Endodermal cell (in vitro differentiated cells): ENCODE data around the gene SLC12A2. TPM values are rescaled to one million over a fixed set of nuclear protein-coding genes. Genes with fewer than 3 reads are reported as not detected.

Experiments used
- DNase-seq: peaks from one replicate; pipeline ENCODE4 v3.0.0-alpha.2; 2017
- H3K27ac ChIP-seq: 2 replicates; pipeline ENCODE4 v1.5.1; 2013; ENCODE audit warnings: mild to moderate bottlenecking, low read depth, low read length, moderate library complexity
- H3K27me3 ChIP-seq: 2 replicates; pipeline ENCODE4 v1.6.1; 2013; ENCODE audit warnings: mild to moderate bottlenecking, low read length, moderate library complexity; ENCODE audit not compliant: insufficient read depth, control insufficient read depth, poor library complexity, severe bottlenecking
- H3K36me3 ChIP-seq: 2 replicates; pipeline ENCODE4 v1.7.0; 2013; ENCODE audit warnings: mild to moderate bottlenecking, low read length, moderate library complexity; ENCODE audit not compliant: control insufficient read depth, insufficient read depth
- H3K4me1 ChIP-seq: one replicate; pipeline ENCODE4 v1.7.0; 2013; ENCODE audit warnings: low read length; ENCODE audit not compliant: control insufficient read depth, insufficient read depth
- H3K4me3 ChIP-seq: 2 replicates; pipeline ENCODE4 v1.5.1; 2013; ENCODE audit warnings: mild to moderate bottlenecking, low read length, moderate library complexity
- H3K9ac ChIP-seq: 2 replicates; pipeline ENCODE4 v1.6.1; 2013; ENCODE audit warnings: mild to moderate bottlenecking, low read length, moderate library complexity; ENCODE audit not compliant: poor library complexity, severe bottlenecking; ENCODE audit errors: extremely low read depth
- H3K9me3 ChIP-seq: 2 replicates; pipeline ENCODE4 v1.6.1; 2013; ENCODE audit warnings: mild to moderate bottlenecking, low read length, moderate library complexity; ENCODE audit not compliant: control insufficient read depth
- H3K27ac Mint-ChIP-seq: 2 replicates; pipeline ENCODE4 v1.8.0; 2020; ENCODE audit warnings: mixed read lengths
- H3K27me3 Mint-ChIP-seq: 2 replicates; pipeline ENCODE4 v1.8.0; 2021; ENCODE audit warnings: mild to moderate bottlenecking, mixed read lengths; ENCODE audit not compliant: insufficient read depth
- H3K36me3 Mint-ChIP-seq: 2 replicates; pipeline ENCODE4 v1.8.0; 2020; ENCODE audit warnings: low read depth, mixed read lengths
- H3K4me1 Mint-ChIP-seq: 2 replicates; pipeline ENCODE4 v1.8.0; 2020; ENCODE audit warnings: mixed read lengths
- H3K4me3 Mint-ChIP-seq: 2 replicates; pipeline ENCODE4 v1.8.0; 2020; ENCODE audit warnings: mild to moderate bottlenecking, moderate library complexity, mixed read lengths
- H3K9me3 Mint-ChIP-seq: 2 replicates; pipeline ENCODE4 v1.8.0; 2020; ENCODE audit warnings: mild to moderate bottlenecking, mixed read lengths
- WGBS, 2 experiments: methylation state at CpG; one replicate each; pipeline versions ENCODE4 v1.1.5 to v1.1.7; 2013; ENCODE audit warnings: missing lambda C conversion rate in 2 of 2, mixed read lengths in 1 of 2; ENCODE audit not compliant: insufficient coverage in 1 of 2, insufficient read length in 1 of 2; 5-methylcytosine and 5-hydroxymethylcytosine counted together
- total RNA-seq, 2 donors: library from RNA; stranded (reverse); fragmentation: NEBNext Ultra II Directional in 1 of 2; extraction: Animal tissue kit (Norgen Biotek cat#: 25700) in 1 of 2; gene quantifications; 2 replicates in 1 of 2; 3 replicates in 1 of 2; pipeline ENCODE4 v1.2.1, GENCODE V29; 2021
- TF ChIP-seq, protein P1 (sequence below): fragments of 200-600 bp; sonication (generic); conservative IDR thresholded peaks from 2 replicates; pipeline ENCODE4 v1.5.0; 2021; ENCODE audit warnings: antibody characterized with exemption, mild to moderate bottlenecking

SLC12A2 gene
- total RNA-seq, 2 donors from 2014 or later, result 16.7 to 25.1 TPM

DNA sequence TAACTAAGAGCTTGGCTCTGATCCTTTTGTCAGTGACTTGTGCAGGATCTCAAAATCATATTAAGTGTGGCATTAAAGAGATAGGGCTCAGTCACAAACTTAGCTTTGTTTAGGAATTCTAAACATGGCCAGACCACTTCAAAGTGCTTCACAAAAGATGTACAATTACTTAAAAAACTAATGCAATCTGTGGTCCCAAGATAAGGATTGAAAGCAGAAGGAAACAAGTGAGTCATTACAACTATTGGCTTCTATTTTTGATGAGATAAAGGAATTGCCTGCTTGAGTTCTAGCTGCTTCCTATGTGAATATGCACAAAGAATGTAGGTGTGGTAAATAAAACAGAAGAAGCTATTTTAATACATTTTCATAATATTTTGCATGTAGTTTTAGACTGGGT, 44.9 kb upstream of the SLC12A2 start:
- Mint-ChIP-seq H3K27me3 (no peaks in the 10 kb centered on the region), H3K9me3 (no peaks in the 10 kb centered on the region), H3K4me3 (no peak overlapping the region), H3K36me3 (peaks cover 4% of the 10 kb centered on the region), H3K4me1 (peaks cover 2% of the 10 kb centered on the region), H3K27ac (no peak overlapping the region)
- no peak for DNase-seq
- Histone ChIP-seq H3K36me3 (no peaks in the 10 kb centered on the region), H3K9me3 (no peaks in the 10 kb centered on the region), H3K9ac (no peak overlapping the region), H3K27ac (no peak overlapping the region), H3K4me1 (no peaks in the 10 kb centered on the region), H3K27me3 (no peaks in the 10 kb centered on the region), H3K4me3 (no peak overlapping the region)
- TF ChIP-seq, protein P1, sequence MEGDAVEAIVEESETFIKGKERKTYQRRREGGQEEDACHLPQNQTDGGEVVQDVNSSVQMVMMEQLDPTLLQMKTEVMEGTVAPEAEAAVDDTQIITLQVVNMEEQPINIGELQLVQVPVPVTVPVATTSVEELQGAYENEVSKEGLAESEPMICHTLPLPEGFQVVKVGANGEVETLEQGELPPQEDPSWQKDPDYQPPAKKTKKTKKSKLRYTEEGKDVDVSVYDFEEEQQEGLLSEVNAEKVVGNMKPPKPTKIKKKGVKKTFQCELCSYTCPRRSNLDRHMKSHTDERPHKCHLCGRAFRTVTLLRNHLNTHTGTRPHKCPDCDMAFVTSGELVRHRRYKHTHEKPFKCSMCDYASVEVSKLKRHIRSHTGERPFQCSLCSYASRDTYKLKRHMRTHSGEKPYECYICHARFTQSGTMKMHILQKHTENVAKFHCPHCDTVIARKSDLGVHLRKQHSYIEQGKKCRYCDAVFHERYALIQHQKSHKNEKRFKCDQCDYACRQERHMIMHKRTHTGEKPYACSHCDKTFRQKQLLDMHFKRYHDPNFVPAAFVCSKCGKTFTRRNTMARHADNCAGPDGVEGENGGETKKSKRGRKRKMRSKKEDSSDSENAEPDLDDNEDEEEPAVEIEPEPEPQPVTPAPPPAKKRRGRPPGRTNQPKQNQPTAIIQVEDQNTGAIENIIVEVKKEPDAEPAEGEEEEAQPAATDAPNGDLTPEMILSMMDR, result no peak

DNA sequence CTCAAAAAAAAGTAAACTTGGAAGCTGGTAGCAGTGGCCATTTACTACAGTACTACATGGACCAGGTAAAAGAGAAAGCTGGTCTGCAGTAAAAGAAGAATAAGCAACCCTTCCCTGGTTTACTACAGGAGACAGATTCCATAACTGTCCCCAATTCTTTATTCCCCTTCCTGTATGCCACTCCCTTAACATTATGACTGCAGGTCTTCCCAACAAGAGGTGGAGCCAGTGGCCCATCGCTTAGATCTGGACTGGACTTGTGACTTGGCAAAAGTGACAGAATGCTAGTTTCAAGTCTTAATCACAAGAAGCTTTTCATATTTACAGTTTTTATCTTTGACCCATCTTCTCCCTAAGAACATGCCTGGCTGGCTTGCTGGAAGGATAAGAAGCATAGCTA, 42.6 kb upstream of the SLC12A2 start:
- Mint-ChIP-seq H3K4me1 (peaks cover 2% of the 10 kb centered on the region), H3K27me3 (no peaks in the 10 kb centered on the region), H3K36me3 (peaks cover 2% of the 10 kb centered on the region), H3K4me3 (no peak overlapping the region), H3K27ac (no peak overlapping the region), H3K9me3 (no peaks in the 10 kb centered on the region)
- H3K9me3 ChIP-seq, result no peaks in the 10 kb centered on the region
- 91% methylated on average over 1 of the region's 1 CpG; no CpG with 5 or more reads in 1 of the 2 experiments for WGBS, 2 experiments
- no peaks in the 10 kb centered on the region for H3K36me3 ChIP-seq
- no peak overlapping the region for H3K9ac ChIP-seq
- no peaks in the 10 kb centered on the region for H3K27me3 ChIP-seq
- no peak overlapping the region for H3K4me3 ChIP-seq
- no peak for DNase-seq
- TF ChIP-seq, protein P1, result no peak
- no peak overlapping the region for H3K27ac ChIP-seq
- no peaks in the 10 kb centered on the region for H3K4me1 ChIP-seq

DNA sequence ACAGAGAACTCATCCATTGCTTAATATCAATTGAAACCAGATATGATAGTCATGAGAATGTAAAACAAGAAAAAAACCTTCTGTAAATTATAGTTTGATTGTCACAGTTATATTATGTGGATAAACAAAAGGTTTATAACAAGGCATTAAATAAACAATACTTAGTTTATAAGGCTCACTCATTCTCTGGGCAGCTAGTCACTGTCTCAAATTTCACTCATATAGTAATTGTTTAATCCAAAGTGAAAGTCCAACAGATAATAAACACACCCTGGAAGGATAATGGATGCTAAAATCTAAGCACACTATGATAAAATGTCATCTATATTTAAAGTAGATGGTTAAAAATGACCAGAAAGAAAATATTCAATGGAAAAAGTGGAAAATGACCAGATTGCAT, 30.8 kb upstream of the SLC12A2 start:
- Mint-ChIP-seq H3K36me3 (peaks cover 19% of the 10 kb centered on the region), H3K27ac (no peak overlapping the region), H3K27me3 (no peaks in the 10 kb centered on the region), H3K4me3 (no peak overlapping the region), H3K4me1 (no peaks in the 10 kb centered on the region), H3K9me3 (peaks cover 28% of the 10 kb centered on the region)
- TF ChIP-seq, protein P1, result no peak
- Histone ChIP-seq H3K9ac (no peak overlapping the region), H3K36me3 (no peaks in the 10 kb centered on the region), H3K4me1 (no peaks in the 10 kb centered on the region), H3K9me3 (no peaks in the 10 kb centered on the region), H3K27me3 (no peaks in the 10 kb centered on the region), H3K27ac (no peak overlapping the region), H3K4me3 (no peak overlapping the region)
- DNase-seq, result no peak
